KMS-11 (cell line): ENCODE results near the gene MXRA7.

ENCODE experiments used
- H2AFZ ChIP-seq: fragments of 200-600 bp; sonication (generic); 2 replicates; pipeline ENCODE4 v1.6.1; 2016; ENCODE audit warnings: antibody characterized with exemption, mixed run types, low read depth
- H3K27ac ChIP-seq: fragments of 200-600 bp; sonication (generic); 2 replicates; pipeline ENCODE4 v1.6.1; 2016; ENCODE audit warnings: mild to moderate bottlenecking, mixed run types
- H3K27me3 ChIP-seq: fragments of 200-600 bp; sonication (generic); 2 replicates; pipeline ENCODE4 v1.6.1; 2017; ENCODE audit warnings: mild to moderate bottlenecking, low read depth, mixed run types, moderate library complexity; ENCODE audit not compliant: insufficient read depth
- H3K36me3 ChIP-seq: fragments of 200-600 bp; sonication (generic); 2 replicates; pipeline ENCODE4 v1.6.1; 2017; ENCODE audit warnings: mild to moderate bottlenecking, mixed run types; ENCODE audit not compliant: insufficient read depth
- H3K4me1 ChIP-seq: fragments of 200-600 bp; sonication (generic); 2 replicates; pipeline ENCODE4 v1.6.1; 2016; ENCODE audit warnings: mild to moderate bottlenecking, low read depth, mixed run types; ENCODE audit not compliant: poor library complexity, severe bottlenecking
- H3K4me2 ChIP-seq: fragments of 200-600 bp; sonication (generic); 2 replicates; pipeline ENCODE4 v1.7.0; 2016; ENCODE audit warnings: mild to moderate bottlenecking, mixed run types
- H3K4me3 ChIP-seq: fragments of 200-600 bp; sonication (generic); IDR thresholded peaks from 2 replicates; pipeline ENCODE4 v1.6.1; 2017; ENCODE audit warnings: low read depth, low read length, mixed read lengths; ENCODE audit not compliant: insufficient read depth
- H3K79me2 ChIP-seq: fragments of 200-600 bp; sonication (generic); 2 replicates; pipeline ENCODE4 v1.6.1; 2016; ENCODE audit warnings: low read depth, mixed run types; ENCODE audit not compliant: insufficient read depth
- H3K9ac ChIP-seq: fragments of 200-600 bp; sonication (generic); 2 replicates; pipeline ENCODE4 v1.6.1; 2016; ENCODE audit warnings: mild to moderate bottlenecking, mixed run types
- H4K20me1 ChIP-seq: fragments of 200-600 bp; sonication (generic); 2 replicates; pipeline ENCODE4 v1.6.1; 2016; ENCODE audit warnings: mild to moderate bottlenecking, mixed run types; ENCODE audit not compliant: insufficient read depth
- CTCF ChIP-seq: fragments of 200-600 bp; sonication (generic); conservative IDR thresholded peaks from 2 replicates; pipeline ENCODE4 v1.6.1; 2017; ENCODE audit warnings: low read depth, mild to moderate bottlenecking, antibody characterized with exemption, low read length, moderate library complexity, mixed read lengths

Gene MXRA7

GRCh38 chr17:76667491-76667755, 43.3 kb downstream of the MXRA7 start:
- no peak overlapping the region for H3K27ac ChIP-seq
- no peaks in the 10 kb centered on the region for H4K20me1 ChIP-seq
- H2AFZ ChIP-seq = no peak overlapping the region

GRCh38 chr17:76660656-76661042, 50.1 kb downstream of the MXRA7 start:
- H3K9ac ChIP-seq = no peak overlapping the region
- H3K4me1 ChIP-seq = peaks cover 7% of the 10 kb centered on the region
- H3K4me3 ChIP-seq = no peak overlapping the region
- H3K27me3 ChIP-seq = no peaks in the 10 kb centered on the region
- H3K79me2 ChIP-seq = no peaks in the 10 kb centered on the region
- no peak overlapping the region for H2AFZ ChIP-seq
- no peak overlapping the region for H3K27ac ChIP-seq
- no peaks in the 10 kb centered on the region for H3K36me3 ChIP-seq
- no peak overlapping the region for H3K4me2 ChIP-seq
- H4K20me1 ChIP-seq = no peaks in the 10 kb centered on the region
- no peak for TF ChIP-seq CTCF

More at GRCh38 chr17:76667491-76667755, 43.3 kb downstream of the MXRA7 start:
- Histone ChIP-seq H3K4me2 (no peak overlapping the region), H3K79me2 (no peaks in the 10 kb centered on the region), H3K4me1 (peaks cover 8% of the 10 kb centered on the region), H3K36me3 (no peaks in the 10 kb centered on the region), H3K9ac (no peak overlapping the region), H3K4me3 (no peak overlapping the region), H3K27me3 (no peaks in the 10 kb centered on the region)
- no peak for TF ChIP-seq CTCF

GRCh38 chr17:76659928-76660655, 50.7 kb downstream of the MXRA7 start:
- Histone ChIP-seq H3K27me3 (no peaks in the 10 kb centered on the region), H3K4me1 (peaks cover 7% of the 10 kb centered on the region), H3K27ac (no peak overlapping the region), H3K4me2 (no peak overlapping the region), H4K20me1 (no peaks in the 10 kb centered on the region), H3K36me3 (no peaks in the 10 kb centered on the region), H3K4me3 (no peak overlapping the region), H3K79me2 (no peaks in the 10 kb centered on the region), H2AFZ (peak overlapping the region; percentile 41; the same call in 1 of the 2 replicates), H3K9ac (no peak overlapping the region)
- TF ChIP-seq CTCF = no peak

GRCh38 chr17:76658242-76658662, 52.5 kb downstream of the MXRA7 start:
- Histone ChIP-seq H3K36me3 (no peaks in the 10 kb centered on the region), H3K4me1 (peaks cover 7% of the 10 kb centered on the region), H3K27ac (no peak overlapping the region), H2AFZ (no peak overlapping the region), H4K20me1 (no peaks in the 10 kb centered on the region), H3K79me2 (no peaks in the 10 kb centered on the region), H3K27me3 (no peaks in the 10 kb centered on the region), H3K4me2 (no peak overlapping the region), H3K4me3 (no peak overlapping the region), H3K9ac (no peak overlapping the region)
- TF ChIP-seq CTCF = no peak
